HG03095 (cell line): ENCODE results near the gene EGFR.

Source experiments
- ATAC-seq: cut with Tn5 transposase; IDR thresholded peaks from one replicate; pipeline ENCODE4 v1.9.1; 2021; ENCODE audit warnings: moderate library complexity; ENCODE audit not compliant: unreplicated experiment

The EGFR gene

GRCh38 chr7:55185941-55186609 is 167.3 kb downstream of the EGFR start:
- no peak for ATAC-seq

DNA sequence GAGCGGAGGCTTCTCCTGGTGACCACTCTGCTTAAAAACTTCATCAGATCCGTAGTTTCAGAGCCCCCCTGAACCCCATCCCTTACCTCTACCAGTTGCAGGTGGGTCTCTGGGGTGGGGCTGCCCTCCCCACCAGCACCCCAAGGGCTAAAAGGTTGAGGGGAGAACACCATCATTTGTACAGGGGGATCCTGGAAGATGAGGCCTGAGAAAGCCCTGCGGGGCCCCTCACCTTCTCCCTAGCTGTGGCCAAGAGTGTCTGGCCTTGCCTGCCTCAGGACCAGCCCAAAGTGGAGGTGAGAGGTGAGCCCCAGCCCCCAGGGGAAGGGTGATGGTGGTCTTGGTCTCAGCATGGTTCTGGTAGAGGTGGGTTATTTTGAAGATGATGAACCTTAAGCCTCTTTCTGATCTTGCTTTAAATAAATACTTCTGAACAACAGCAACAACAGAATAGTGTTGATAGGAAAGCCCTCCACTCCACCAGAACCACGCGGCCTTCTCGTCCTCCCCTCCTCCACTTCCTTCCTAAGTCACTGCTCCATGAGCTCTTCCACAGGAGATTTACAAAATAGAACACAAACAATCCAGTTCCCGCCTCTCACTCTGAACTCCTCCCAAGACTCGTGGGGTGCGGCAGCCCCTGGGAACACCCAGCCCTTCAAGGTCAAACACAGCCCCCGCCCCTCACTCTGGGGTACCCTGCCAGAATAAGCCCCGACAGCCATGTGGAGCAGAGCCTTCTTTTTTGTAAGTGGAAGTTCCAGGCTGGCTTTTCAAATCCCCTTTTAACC is 169.1 kb downstream of the EGFR start:
- no peak for ATAC-seq

GRCh38 chr7:55188590-55189138 is 169.8 kb downstream of the EGFR start:
- ATAC-seq = no peak

DNA sequence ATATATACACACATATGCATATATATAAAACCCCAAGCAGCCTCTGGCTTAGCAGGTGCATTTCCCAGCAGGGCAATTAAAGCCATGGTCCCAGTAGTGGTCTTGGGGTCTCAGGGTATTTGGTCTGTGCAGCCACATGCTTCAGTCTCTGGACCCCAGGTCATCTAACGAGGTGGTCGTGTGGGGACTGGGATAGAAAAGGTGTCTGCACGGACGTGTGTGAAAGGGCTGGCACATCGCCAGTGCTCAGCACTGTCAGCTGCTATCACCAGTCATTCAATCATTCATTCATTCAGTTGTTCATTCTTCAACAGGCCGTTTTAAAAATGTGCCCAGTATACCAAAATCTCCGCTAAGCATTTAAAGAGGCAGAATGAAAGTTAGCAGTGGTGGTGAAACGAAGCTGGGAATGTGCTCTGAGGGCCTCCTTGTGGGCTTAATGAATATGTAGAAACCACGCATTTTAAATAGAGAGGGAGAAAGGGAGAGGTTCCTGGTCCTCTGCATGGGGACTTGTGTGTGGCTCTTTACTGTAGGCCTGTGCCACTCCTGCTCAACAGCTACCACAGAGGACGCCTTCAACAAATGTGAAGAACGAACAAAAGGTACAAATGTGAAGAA is 170.4 kb downstream of the EGFR start:
- ATAC-seq = no peak

- ATAC-seq = no peak
Observed at GRCh38 chr7:55189878-55190436, 171.1 kb downstream of the EGFR start.

- ATAC-seq = no peak
Observed at GRCh38 chr7:55190511-55191160, 171.8 kb downstream of the EGFR start.

- no peak for ATAC-seq
Observed at GRCh38 chr7:55191161-55191925, 172.5 kb downstream of the EGFR start.

- ATAC-seq = no peak
Observed at GRCh38 chr7:55191926-55192692, 173.3 kb downstream of the EGFR start.

- no peak for ATAC-seq
Observed at GRCh38 chr7:55192723-55193122, 173.9 kb downstream of the EGFR start.

- ATAC-seq = no peak
Observed at GRCh38 chr7:55193245-55193644, 174.4 kb downstream of the EGFR start.

DNA sequence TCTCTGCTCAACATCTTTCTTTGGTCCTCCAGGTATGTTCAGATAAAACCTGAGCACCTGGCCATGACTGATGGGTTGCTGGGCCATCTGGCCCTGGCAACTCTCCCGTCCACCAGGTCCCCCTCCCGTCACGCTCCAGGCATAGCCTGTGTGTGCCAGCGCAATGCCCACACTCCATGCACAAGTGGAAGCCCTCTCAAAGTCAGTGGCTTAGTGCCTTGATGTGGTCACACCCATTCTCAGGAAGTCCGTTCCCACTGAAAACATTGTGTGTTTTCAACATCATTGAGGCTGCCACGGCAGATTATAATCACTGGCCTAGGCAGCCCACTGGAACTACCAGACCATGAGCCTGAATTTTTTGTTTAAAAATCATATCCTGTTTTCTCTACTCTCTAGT is 175.7 kb downstream of the EGFR start:
- ATAC-seq = no peak

DNA sequence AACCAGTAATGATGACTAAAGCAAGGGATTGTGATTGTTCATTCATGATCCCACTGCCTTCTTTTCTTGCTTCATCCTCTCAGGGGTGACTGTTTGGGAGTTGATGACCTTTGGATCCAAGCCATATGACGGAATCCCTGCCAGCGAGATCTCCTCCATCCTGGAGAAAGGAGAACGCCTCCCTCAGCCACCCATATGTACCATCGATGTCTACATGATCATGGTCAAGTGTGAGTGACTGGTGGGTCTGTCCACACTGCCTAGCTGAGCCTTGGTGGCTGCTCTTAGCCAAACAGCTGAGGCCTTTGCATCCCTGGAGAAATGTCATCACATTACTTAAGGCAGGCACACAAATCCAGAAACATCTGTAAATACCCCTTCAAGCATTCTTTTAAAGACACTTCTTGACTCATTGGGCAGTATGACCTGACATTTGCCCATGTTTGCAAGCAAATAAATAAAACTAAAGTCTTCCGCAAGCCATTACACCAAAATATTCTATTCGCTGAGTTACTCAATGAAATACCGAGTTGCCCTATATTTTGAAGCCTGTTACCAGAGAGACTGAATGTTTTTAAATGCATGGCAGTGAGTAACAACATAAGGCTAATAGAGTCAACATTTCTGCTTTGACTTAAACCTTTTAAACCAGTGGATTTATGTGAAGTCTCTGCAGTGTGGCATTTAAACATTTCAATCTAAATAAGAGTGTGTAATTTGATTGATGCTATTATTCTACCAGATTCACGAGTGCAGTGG is 180.0 kb downstream of the EGFR start:
- ATAC-seq = no peak

GRCh38 chr7:55199418-55199817 is 180.6 kb downstream of the EGFR start:
- no peak for ATAC-seq

- no peak for ATAC-seq
Observed at GRCh38 chr7:55200441-55200840, 181.6 kb downstream of the EGFR start.

GRCh38 chr7:55202150-55202913 is 183.5 kb downstream of the EGFR start:
- ATAC-seq = no peak

DNA sequence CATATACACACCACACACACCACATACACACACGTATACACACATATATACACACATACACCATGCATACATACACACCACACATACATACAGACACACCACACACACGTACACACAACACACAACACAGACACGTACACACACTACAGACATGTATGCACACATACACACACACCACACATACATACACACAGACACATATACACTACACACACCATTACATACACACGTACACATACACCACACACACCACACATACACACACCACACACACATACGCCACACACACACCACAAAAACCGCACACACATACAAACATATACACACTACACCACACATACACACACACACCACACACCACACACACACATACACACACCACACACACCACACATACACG is 184.5 kb downstream of the EGFR start:
- ATAC-seq = no peak

DNA sequence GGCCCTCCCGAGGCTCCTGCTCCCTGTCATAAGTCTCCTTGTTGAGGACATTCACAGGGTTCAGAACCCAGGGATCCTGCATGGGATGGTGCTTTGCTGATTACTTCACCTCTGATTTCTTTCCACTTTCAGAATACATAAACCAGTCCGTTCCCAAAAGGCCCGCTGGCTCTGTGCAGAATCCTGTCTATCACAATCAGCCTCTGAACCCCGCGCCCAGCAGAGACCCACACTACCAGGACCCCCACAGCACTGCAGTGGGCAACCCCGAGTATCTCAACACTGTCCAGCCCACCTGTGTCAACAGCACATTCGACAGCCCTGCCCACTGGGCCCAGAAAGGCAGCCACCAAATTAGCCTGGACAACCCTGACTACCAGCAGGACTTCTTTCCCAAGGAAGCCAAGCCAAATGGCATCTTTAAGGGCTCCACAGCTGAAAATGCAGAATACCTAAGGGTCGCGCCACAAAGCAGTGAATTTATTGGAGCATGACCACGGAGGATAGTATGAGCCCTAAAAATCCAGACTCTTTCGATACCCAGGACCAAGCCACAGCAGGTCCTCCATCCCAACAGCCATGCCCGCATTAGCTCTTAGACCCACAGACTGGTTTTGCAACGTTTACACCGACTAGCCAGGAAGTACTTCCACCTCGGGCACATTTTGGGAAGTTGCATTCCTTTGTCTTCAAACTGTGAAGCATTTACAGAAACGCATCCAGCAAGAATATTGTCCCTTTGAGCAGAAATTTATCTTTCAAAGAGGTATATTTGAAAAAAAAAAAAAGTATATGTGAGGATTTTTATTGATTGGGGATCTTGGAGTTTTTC is 186.5 kb downstream of the EGFR start:
- ATAC-seq = no peak
